Measurements from ENCODE around the gene C10orf67. TPM values are rescaled to one million over a fixed set of nuclear protein-coding genes. Genes with fewer than 3 reads are reported as not detected.

The C10orf67 gene
- total and polyA plus RNA-seq, 2 of the 8 experiments (the other 6 are each of a cell fraction or from before 2014, with no cell fraction given): 0.05 to 0.11 TPM

- no peak overlapping the region for H2BK20ac ChIP-seq (ENCODE audit: low read length)
- no peak overlapping the region for H3K14ac ChIP-seq (ENCODE audit: insufficient read length)
- no peak overlapping the region for H3K23ac ChIP-seq (ENCODE audit: insufficient read length)
- H4K91ac ChIP-seq (replicated peaks; ENCODE audit: insufficient read length, low read length): no peak overlapping the region
- H4K20me1 ChIP-seq (replicated peaks in 1 of 2; ENCODE audit: control insufficient read depth in 1 of 2, insufficient read depth in 2 of 2, low read length in 2 of 2): peaks cover 19 to 27% of the 10 kb centered on the region in 2 experiments
- peaks cover 5% of the 10 kb centered on the region; the same call in 1 of the 2 replicates for H3K23me2 ChIP-seq (ENCODE audit: low read depth, low read length)
- DNase-seq (ENCODE audit: low read depth in 1 of 2, low spot score in 2 of 2) (no peak), FAIRE-seq (no peak)
- no peak overlapping the region for H2BK120ac ChIP-seq (replicated peaks; ENCODE audit: low read depth, low read length)
- no peak overlapping the region for H3K56ac ChIP-seq (replicated peaks; ENCODE audit: insufficient read length, low read depth, low read length)
- H3K4me3 ChIP-seq (ENCODE audit: extremely low read depth in 1 of 4, insufficient read depth in 2 of 4, low read depth in 3 of 4, low read length in 4 of 4): 0 out of 8 replicates have a peak overlapping the region, but pooled peaks of 1 of the 4 experiments have one; percentile 2
- H3K27me3 ChIP-seq (replicated peaks in 1 of 4; ENCODE audit: control insufficient read depth in 3 of 4, extremely low read depth in 1 of 4, insufficient read depth in 3 of 4, low read length in 3 of 4): peaks cover 85 to 99% (median 95%) of the 10 kb centered on the region in 4 experiments
- H3K27ac ChIP-seq (ENCODE audit: low read depth, low read length): no peak overlapping the region
- no peak overlapping the region for H3K18ac ChIP-seq (ENCODE audit: extremely low read depth, low read length)
- no peak overlapping the region for H3K4ac ChIP-seq (replicated peaks; ENCODE audit: insufficient read length, low read depth, low read length)
- H4K5ac ChIP-seq (ENCODE audit: insufficient read length, low read depth, low read length): no peak overlapping the region
- 0 out of 2 replicates have a peak overlapping the region, but pooled peaks have one; percentile 30 for H2BK12ac ChIP-seq (ENCODE audit: low read depth, low read length)
- H3K79me1 ChIP-seq (ENCODE audit: low read depth, low read length): no peaks in the 10 kb centered on the region
- POLR2A ChIA-PET (ENCODE audit: partially characterized antibody): interaction anchor here (0.6 kb wide), 1 partner anchor 65 kb away, joined by 3 read pairs; no protein-coding TSS in a partner anchor
- H3K9me3 ChIP-seq (ENCODE audit: insufficient read depth in 2 of 2, low read depth in 1 of 2, low read length in 1 of 2): no peaks in the 10 kb centered on the region
- no peak overlapping the region for H2BK5ac ChIP-seq (ENCODE audit: low read depth, low read length)
- H2BK15ac ChIP-seq (ENCODE audit: low read length): no peak overlapping the region
- TF ChIP-seq SUZ12 (IDR thresholded peaks at IDR 0.05; ENCODE audit: low read length) (peak; percentile 20; the same call in 1 of the 2 replicates), CHD2 (IDR thresholded peaks at IDR 0.05; ENCODE audit: low read length) (no peak), CBX5 (IDR thresholded peaks at IDR 0.05; ENCODE audit: low read depth, low read length) (no peak), RNF2 (IDR thresholded peaks at IDR 0.05; ENCODE audit: borderline replicate concordance, low read depth, low read length, missing control alignments, poor library complexity, severe bottlenecking) (peak; percentile 55)
- H3K36me3 ChIP-seq (ENCODE audit: control insufficient read depth in 2 of 4, insufficient read depth in 4 of 4, low read length in 3 of 4): no peaks in the 10 kb centered on the region; a peak in 1 of 8 replicates
- CTCF ChIA-PET (ENCODE audit: partially characterized antibody): interaction anchor here (0.5 to 3.9 kb wide), 8 partner anchors 11 to 498 kb away, joined by 3 to 16 read pairs (median 4); no protein-coding TSS in a partner anchor
- H2AFZ ChIP-seq (ENCODE audit: low read length): no peak overlapping the region
- H2AK5ac ChIP-seq (ENCODE audit: low read depth, low read length): no peak overlapping the region
- no peak overlapping the region for H4K8ac ChIP-seq (ENCODE audit: extremely low read depth, insufficient read depth, low read length)
- WGBS, 2 experiments (ENCODE audit: extremely low coverage in 1 of 2, insufficient coverage in 1 of 2, insufficient read length in 1 of 2, insufficient replicate concordance in 2 of 2, low coverage in 1 of 2, low lambda C conversion rate in 2 of 2, missing lambda C conversion rate in 1 of 2): 8% methylated on average over 11 of the region's 11 CpGs; no CpG with 5 or more reads in 1 of the 2 experiments
- peak overlapping the region; percentile 16 to 91; a peak in 2 of 4 replicates for H3K4me2 ChIP-seq (ENCODE audit: insufficient read depth in 1 of 2, low read depth in 2 of 2, low read length in 2 of 2)
- peaks cover 3 to 28% (median 14%) of the 10 kb centered on the region in 4 experiments for H3K4me1 ChIP-seq (replicated peaks in 1 of 4; ENCODE audit: control insufficient read depth in 3 of 4, insufficient read depth in 4 of 4, low read length in 3 of 4)
- H3K9ac ChIP-seq (replicated peaks in 1 of 4; ENCODE audit: extremely low read depth in 1 of 4, low read depth in 3 of 4, low read length in 3 of 4): no peak overlapping the region
- no peaks in the 10 kb centered on the region for H3K79me2 ChIP-seq (ENCODE audit: control insufficient read depth in 1 of 2, insufficient read depth in 2 of 2, low read length in 2 of 2)
These were observed 143.5 kb downstream of the C10orf67 start for GRCh38 chr10:23200997-23201652.

Data from H1 (cell line).